Activated CD4-positive, alpha-beta T cell treated with anti-CD3 and anti-CD28 coated beads, Interleukin-2, amount 50 U/mL, for 16 hours (primary cell): ENCODE measurements around the gene SLC12A8.
A peak's percentile ranks its signal among the peaks of the same experiment; 100 is the strongest.

Experiments
- DNase-seq: peaks from one replicate; pipeline ENCODE4 v3.0.0-alpha.2; 2020

The SLC12A8 gene

GRCh38 chr3:125213946-125214542, 1.5 kb upstream of the SLC12A8 start:
- no peak for DNase-seq

DNA sequence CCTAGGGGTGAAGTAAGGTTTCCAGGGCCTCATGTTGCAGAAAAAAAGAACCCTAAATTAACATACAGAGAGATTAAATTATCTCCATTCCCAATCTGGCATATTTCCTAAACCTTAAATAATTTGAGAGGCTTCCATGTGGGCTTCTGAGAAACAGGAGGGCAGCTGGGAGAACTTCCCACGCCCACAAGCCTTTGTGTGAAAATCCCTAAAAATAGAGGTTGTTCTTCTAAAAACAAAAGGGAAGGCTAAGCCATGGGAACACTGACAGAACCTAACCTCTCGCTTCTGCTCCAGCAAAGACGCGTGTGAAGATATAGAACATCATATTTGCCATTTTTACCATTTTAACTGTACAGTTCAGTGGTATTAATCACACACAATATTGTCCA, 812 bp upstream of the SLC12A8 start:
- no peak for DNase-seq

DNA sequence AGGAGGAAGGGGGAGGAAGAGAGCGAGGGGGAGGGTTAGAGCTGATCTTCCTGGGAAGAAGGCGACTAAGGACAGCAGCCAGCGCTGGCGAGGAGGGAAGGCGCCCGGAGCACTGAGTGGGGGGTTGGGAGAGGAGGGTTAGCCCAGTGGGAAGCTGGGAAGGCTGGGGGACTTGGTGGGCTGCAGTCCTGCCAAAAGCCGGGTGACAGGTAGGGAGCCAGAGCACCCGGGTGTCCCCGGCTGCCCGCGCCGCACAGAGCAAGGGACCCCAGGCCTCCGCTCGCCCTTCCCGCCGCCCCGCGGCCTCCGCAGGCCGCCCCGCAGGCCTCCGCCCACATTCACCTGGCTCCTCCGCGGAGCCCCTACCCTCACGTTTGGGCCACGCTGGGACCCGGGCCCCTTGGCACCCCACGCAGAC, 448 bp downstream of the SLC12A8 start:
- DNase-seq = no peak

- no peak for DNase-seq
Measured at GRCh38 chr3:125211523-125212090, 941 bp downstream of the SLC12A8 start.

GRCh38 chr3:125207949-125208568, 4.5 kb downstream of the SLC12A8 start:
- DNase-seq = no peak

DNA sequence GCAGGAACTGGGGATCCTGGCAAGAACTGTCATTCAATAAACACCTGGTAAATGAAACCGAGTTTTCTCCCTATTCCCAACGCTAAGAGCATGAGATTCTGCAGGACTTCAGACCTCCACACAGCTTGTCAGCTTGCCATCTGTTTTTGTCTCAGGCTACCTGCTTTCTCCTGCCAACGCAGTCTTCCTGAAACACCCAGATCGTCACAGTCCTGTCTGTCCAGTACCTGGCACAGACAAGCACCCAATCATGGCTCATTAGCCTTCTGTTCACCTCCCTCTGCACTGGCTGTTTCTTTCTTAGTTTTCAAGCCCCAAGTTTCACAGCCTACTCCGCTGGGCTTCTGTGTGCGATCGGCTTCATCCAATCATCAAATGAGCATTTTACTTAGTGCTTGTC, 5.0 kb downstream of the SLC12A8 start:
- no peak for DNase-seq

- no peak for DNase-seq
Measured at GRCh38 chr3:125206934-125207333, 5.6 kb downstream of the SLC12A8 start.

DNA sequence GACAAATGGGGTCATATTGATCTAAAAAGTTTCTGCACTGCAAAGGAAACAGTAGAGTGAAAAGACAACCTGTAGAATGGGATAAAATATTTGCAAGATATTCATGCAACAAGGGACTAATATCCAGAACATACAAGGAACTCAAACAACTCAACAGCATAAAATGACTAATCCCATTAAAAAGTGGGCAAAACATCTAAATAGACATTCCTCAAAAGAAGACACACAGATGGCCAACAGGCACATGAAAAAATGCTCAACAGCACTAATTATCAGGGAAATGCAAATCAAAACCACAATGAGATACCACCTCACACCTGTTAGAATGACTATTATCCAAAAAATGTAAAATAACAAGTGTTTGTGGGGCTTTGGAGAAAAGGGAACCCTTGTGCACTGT, 8.8 kb downstream of the SLC12A8 start:
- DNase-seq = no peak

- DNase-seq = peak; percentile 32
Measured at GRCh38 chr3:125202197-125202596, 10.4 kb downstream of the SLC12A8 start.

GRCh38 chr3:125200731-125201139, 11.8 kb downstream of the SLC12A8 start:
- peak; percentile 38 for DNase-seq

DNA sequence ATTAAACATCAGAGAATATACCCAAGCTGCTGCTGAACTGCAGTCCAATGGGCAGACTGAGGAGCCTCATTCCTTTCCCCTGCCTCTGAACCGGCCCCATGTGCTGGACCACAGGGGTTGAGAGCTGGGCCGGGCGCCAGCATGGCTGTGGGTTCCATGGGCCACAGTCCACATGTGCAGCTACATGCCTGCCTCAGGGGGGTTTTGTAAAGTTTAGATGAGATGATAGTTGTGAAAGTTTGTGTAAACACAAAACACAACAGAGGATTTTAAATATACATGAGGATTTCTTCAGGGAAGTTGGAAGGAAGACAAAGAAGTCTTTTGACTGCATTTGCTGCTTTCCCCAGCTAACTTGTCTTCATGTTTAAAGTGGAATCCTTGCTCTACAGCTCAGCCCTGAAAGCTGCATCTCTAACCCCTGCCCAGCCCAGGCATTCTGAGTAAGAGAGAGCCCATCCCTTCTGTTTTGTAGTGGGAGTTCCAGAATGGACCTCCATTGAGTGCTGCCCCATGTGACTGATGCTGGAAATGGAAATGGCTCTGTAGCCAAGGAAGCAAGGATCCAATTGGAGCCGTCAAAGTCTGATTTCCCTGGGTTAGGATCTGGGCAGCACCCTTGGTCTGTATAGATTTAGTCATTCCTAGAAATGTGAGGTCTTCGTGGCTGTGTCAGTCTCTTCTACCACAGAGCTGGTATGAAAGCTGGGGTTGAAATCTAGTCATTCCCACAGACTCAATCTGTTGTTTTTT, 17.5 kb downstream of the SLC12A8 start:
- DNase-seq = peak; percentile 46

DNA sequence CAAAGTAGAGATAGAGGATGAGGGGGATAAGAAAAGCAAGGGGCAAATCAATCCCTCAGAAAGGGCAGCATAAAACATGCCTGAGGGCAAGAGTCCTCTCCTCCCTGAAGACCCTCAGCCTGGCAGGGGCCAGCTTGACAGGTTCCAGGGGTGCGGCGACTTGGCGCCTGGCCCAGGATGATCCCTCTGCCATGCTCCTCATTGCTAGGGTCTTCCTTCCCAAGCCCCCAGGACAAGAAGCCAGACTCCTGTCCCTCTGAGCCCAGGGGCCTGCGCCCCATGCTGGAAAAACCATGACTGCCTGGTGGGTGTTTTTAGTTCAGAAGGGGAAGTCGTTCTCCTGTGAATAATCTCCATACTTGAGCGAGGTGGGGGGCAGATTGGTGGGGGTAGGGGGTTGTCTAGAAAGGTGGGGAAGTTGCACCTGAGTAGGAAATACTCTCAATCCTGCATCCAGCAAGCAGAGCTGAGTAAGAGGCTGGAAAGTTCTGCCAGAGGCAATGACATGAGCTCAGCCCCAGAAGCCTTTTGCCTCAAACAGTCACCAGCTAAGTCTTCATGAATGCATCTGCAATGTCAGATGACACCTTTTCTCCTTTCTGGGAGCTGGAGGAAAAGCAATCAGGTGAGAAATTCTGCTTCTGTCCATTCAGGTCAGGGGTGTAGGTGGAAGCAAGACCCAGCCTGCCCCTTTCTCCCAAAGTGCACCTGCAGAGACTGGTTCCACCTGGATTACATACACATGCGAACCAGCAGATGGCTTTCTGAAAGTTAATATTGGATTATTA, 18.3 kb downstream of the SLC12A8 start:
- DNase-seq = no peak

GRCh38 chr3:125192190-125193035, 20.1 kb downstream of the SLC12A8 start:
- DNase-seq = no peak

DNA sequence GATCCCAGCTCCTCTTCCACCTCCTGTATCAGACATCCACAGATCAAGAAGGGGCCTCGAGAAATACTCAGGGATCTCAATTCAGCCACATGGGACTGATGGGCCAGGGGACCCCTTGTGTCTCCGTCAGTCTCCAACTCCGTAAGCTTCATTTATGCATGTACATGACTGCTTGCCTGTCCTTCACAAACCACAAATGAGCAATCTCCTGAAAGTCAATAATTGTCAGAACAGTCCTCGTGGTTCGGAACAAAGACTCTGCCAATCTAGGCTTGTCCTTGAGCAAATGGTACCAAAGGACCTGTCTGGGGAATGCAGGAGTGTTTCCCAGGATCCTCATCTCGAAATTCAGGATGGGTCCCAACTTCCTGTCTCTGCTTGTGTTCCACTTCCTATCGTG, 20.8 kb downstream of the SLC12A8 start:
- no peak for DNase-seq

DNA sequence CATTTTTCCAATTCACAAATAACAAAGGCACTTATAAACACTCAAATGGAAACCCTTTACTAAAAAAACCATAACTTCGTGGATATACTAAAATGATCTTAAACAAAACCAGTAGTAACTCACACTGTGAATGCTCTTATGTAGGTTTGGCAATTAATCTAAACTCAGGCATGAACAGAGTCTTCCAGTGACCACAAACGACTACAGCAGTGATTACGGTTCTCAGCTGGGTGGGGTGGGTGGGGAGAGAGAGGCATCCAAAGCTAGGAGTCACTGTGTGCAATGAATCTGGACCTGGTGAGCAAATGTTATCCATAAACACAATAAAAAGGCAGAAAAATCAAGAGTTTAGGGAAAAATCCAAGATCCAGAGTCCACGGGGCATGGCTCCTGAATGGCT, 21.3 kb downstream of the SLC12A8 start:
- DNase-seq = no peak

DNA sequence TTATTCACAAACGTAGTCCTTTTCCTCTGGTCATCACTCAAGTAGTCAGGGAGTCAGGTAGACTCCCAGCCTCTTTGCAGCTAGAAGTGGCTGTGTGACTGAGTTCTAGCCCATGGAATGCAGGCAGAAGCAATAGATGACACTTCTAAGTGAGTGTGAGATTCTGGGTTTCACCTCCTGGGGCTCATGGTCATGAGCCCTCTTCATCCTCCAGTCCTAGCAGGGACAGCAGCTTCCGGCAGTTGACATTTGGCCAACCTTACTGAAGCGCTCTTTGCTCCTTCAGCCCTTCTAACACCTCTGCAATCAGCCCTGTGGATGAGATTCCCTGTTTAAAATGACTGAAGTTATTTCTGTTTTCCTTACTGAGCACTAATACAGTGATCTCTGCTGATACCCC, 21.8 kb downstream of the SLC12A8 start:
- DNase-seq = no peak

- no peak for DNase-seq
Measured at GRCh38 chr3:125189378-125190165, 23.0 kb downstream of the SLC12A8 start.

DNA sequence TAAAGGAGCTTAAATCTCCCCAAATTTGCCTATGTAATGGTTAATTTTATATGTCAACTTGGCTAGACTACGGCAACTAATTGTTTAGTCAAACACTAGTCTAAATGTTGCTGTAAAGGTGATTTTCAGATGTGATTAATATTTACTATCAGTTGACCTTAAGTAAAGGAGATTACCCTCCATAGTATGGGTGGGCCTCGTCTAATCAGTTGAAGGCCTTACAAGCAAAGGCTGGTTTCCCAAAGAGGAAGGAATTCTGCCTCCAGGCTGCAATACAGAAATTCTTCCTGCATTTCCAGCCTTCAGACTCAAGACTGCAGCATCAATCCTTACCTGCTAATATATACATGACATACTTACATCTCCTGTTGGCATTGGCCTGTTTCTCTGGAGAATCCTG, 23.6 kb downstream of the SLC12A8 start:
- no peak for DNase-seq

GRCh38 chr3:125187599-125187910, 25.0 kb downstream of the SLC12A8 start:
- no peak for DNase-seq

DNA sequence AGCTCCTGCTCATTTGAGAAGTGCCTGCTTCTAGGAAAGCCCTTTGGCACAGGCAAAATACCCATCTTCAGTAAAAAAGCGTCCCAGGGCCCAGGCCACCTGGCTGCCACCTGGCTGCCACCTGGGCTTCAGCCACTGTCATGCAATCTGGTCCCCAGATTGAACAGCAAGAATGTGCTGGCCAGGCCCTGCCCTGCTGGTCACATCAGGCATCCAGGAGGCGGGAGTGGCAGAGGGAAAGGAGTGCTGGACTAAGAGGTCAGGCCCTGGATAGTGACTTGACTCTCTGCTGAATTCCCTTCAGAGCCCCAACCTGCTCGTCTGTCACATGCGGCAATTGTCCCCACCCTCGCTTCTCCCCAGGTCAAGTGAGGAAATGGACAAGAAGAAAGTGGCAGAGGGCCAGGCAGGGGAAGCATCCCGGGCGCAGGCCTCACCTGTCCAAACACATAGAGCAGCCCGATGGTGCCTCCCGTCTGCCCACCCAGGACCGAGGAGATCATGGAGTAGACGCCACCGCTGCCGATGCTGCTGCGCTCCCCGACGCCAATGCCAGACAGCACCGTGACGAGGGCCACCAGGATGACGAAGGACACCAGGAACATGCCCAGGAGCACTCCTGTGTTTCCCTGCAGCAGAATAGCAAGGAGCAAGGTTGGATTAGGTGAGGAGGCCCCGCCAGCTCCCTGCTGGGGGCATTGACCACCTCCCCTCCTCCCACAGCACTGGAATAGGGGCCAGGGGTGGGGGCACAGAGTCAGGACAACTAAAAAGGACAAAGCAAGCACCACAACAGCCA, 25.5 kb downstream of the SLC12A8 start:
- DNase-seq = no peak
